Measurements from ENCODE around the gene KCNH6.

DNA sequence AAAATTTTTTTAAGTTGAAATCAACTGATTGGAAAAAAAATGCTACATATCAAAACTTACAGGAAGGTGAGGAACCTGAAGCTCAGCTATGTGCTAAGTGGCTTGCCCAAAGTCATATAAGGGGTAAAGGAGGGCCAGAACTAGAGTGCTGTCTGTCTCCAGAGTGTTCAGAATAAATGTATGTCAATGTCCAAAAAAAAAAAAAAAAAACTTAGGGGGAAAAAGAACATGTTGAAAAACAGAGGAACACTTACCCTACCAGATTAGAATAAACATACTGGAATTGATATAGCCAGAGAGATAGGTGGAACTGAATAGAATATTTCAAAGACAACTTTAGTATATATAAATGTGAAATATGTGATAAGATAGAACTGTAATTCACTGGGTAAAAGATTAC lies 38.7 kb downstream of the KCNH6 start:
- TF ChIP-seq POLR2A (IDR thresholded peaks at IDR 0.05; ENCODE audit: low read depth, low read length) (no peak), POLR2AphosphoS5 (IDR thresholded peaks at IDR 0.05; ENCODE audit: low read depth, low read length) (no peak), TAF1 (IDR thresholded peaks at IDR 0.05; ENCODE audit: low read depth, low read length) (no peak), SPI1 (IDR thresholded peaks at IDR 0.05; ENCODE audit: low read depth, low read length) (no peak), PAX5 (IDR thresholded peaks at IDR 0.05; ENCODE audit: insufficient read depth, low read length, severe bottlenecking) (no peak), POU2F2 (IDR thresholded peaks at IDR 0.05; ENCODE audit: low read depth, low read length) (no peak)

All from GM12891 (cell line).